Measurements from ENCODE around the gene GDF2. TPM values are rescaled to one million over a fixed set of nuclear protein-coding genes. Genes with fewer than 3 reads are reported as not detected.

Gene GDF2
- total RNA-seq, 1 donor from 2014 or later: not detected

- Mint-ChIP-seq H3K36me3 (ENCODE audit: insufficient read depth) (no peaks in the 10 kb centered on the region), H3K4me3 (ENCODE audit: low read depth) (peak overlapping the region; percentile 65), H3K4me1 (ENCODE audit: low read depth) (peaks cover 2% of the 10 kb centered on the region), H3K9me3 (ENCODE audit: low read depth) (no peaks in the 10 kb centered on the region), H3K27me3 (peaks cover 90% of the 10 kb centered on the region), H3K27ac (no peak overlapping the region)
- peak; percentile 34 for DNase-seq (ENCODE audit: low spot score, unreplicated experiment)
- peak; percentile 52 for TF ChIP-seq CTCF (IDR thresholded peaks at IDR 0.05; ENCODE audit: unreplicated experiment)
Measured at GRCh38 chr10:47300429-47300931, 21.8 kb upstream of the GDF2 start.

GRCh38 chr10:47301833-47302232 lies 20.4 kb upstream of the GDF2 start:
- peaks cover 2% of the 10 kb centered on the region for H3K4me1 Mint-ChIP-seq (ENCODE audit: low read depth)
- no peak for DNase-seq (ENCODE audit: low spot score, unreplicated experiment)
- H3K9me3 Mint-ChIP-seq (ENCODE audit: low read depth): no peaks in the 10 kb centered on the region
- no peak overlapping the region for H3K4me3 Mint-ChIP-seq (ENCODE audit: low read depth)
- no peak overlapping the region for H3K27ac Mint-ChIP-seq
- H3K27me3 Mint-ChIP-seq: peaks cover 90% of the 10 kb centered on the region
- H3K36me3 Mint-ChIP-seq (ENCODE audit: insufficient read depth): no peaks in the 10 kb centered on the region
- TF ChIP-seq CTCF (IDR thresholded peaks at IDR 0.05; ENCODE audit: unreplicated experiment): no peak

GRCh38 chr10:47303105-47303504 lies 19.1 kb upstream of the GDF2 start:
- no peak overlapping the region for H3K4me3 Mint-ChIP-seq (ENCODE audit: low read depth)
- no peak for TF ChIP-seq CTCF (IDR thresholded peaks at IDR 0.05; ENCODE audit: unreplicated experiment)
- H3K27ac Mint-ChIP-seq: no peak overlapping the region
- no peaks in the 10 kb centered on the region for H3K9me3 Mint-ChIP-seq (ENCODE audit: low read depth)
- H3K4me1 Mint-ChIP-seq (ENCODE audit: low read depth): peaks cover 2% of the 10 kb centered on the region
- H3K27me3 Mint-ChIP-seq: peaks cover 90% of the 10 kb centered on the region
- H3K36me3 Mint-ChIP-seq (ENCODE audit: insufficient read depth): no peaks in the 10 kb centered on the region
- no peak for DNase-seq (ENCODE audit: low spot score, unreplicated experiment)

GRCh38 chr10:47303866-47304265 lies 18.4 kb upstream of the GDF2 start:
- H3K27ac Mint-ChIP-seq: no peak overlapping the region
- H3K4me1 Mint-ChIP-seq (ENCODE audit: low read depth): peaks cover 2% of the 10 kb centered on the region
- H3K4me3 Mint-ChIP-seq (ENCODE audit: low read depth): no peak overlapping the region
- H3K27me3 Mint-ChIP-seq: peaks cover 90% of the 10 kb centered on the region
- H3K9me3 Mint-ChIP-seq (ENCODE audit: low read depth): no peaks in the 10 kb centered on the region
- DNase-seq (ENCODE audit: low spot score, unreplicated experiment): no peak
- no peak for TF ChIP-seq CTCF (IDR thresholded peaks at IDR 0.05; ENCODE audit: unreplicated experiment)
- H3K36me3 Mint-ChIP-seq (ENCODE audit: insufficient read depth): no peaks in the 10 kb centered on the region

- TF ChIP-seq CTCF (IDR thresholded peaks at IDR 0.05; ENCODE audit: unreplicated experiment): no peak
- Mint-ChIP-seq H3K36me3 (ENCODE audit: insufficient read depth) (no peaks in the 10 kb centered on the region), H3K4me1 (ENCODE audit: low read depth) (peaks cover 2% of the 10 kb centered on the region), H3K27me3 (peaks cover 86% of the 10 kb centered on the region), H3K9me3 (ENCODE audit: low read depth) (no peaks in the 10 kb centered on the region), H3K27ac (no peak overlapping the region), H3K4me3 (ENCODE audit: low read depth) (no peak overlapping the region)
- DNase-seq (ENCODE audit: low spot score, unreplicated experiment): no peak
Measured at GRCh38 chr10:47305566-47305965, 16.7 kb upstream of the GDF2 start.
